SK-N-DZ (cell line): Measurements from ENCODE around the gene SPHK1. TPM values are rescaled to one million over a fixed set of nuclear protein-coding genes. Genes with fewer than 3 reads are reported as not detected.
"Not testable (repeated sequence)": the region's sequence is repeated elsewhere in the genome, so short reads cannot be mapped to it uniquely, and the experiment has no call there.

Experiments used
- DNase-seq: peaks from one replicate; pipeline ENCODE4 v3.0.0-alpha.2; 2015; ENCODE audit warnings: low spot score
- polyA plus RNA-seq, 2 experiments: library from polyadenylated mRNA; depleted of rRNA; stranded (reverse); fragments of >200 nt; gene quantifications; 2 replicates each; pipeline ENCODE4 v1.2.3, GENCODE V29; 2014

Gene SPHK1
- polyA plus RNA-seq (2014; cell fraction: cytosol; rRNA removed): 3.7 and 6.7 TPM in 2 replicates
- 7.1 and 8.8 TPM in 2 replicates for polyA plus RNA-seq (2014; cell fraction: nucleus; rRNA removed)

GRCh38 chr17:76384222-76384986, at the start of gene SPHK1:
TSS of gene SPHK1 (plus strand) at chr17:76384609. CDS start at chr17:76385645, 1,036 bp downstream.
- no peak for DNase-seq

GRCh38 chr17:76335716-76336381, 48.6 kb upstream of the SPHK1 start:
- no peak for DNase-seq

GRCh38 chr17:76336756-76337412, 47.5 kb upstream of the SPHK1 start:
- no peak for DNase-seq

- no peak for DNase-seq
Measured at GRCh38 chr17:76337413-76337777, 47.0 kb upstream of the SPHK1 start.

GRCh38 chr17:76341301-76341700, 43.1 kb upstream of the SPHK1 start:
- DNase-seq: no peak

- no peak for DNase-seq
Measured at GRCh38 chr17:76343106-76343505, 41.3 kb upstream of the SPHK1 start.

- no peak for DNase-seq
Measured at GRCh38 chr17:76345377-76345974, 38.9 kb upstream of the SPHK1 start.

GRCh38 chr17:76346936-76347335, 37.5 kb upstream of the SPHK1 start:
- not testable (repeated sequence) for DNase-seq

GRCh38 chr17:76350463-76350862, 33.9 kb upstream of the SPHK1 start:
- no peak for DNase-seq

- no peak for DNase-seq
Measured at GRCh38 chr17:76351526-76352071, 32.8 kb upstream of the SPHK1 start.

- no peak for DNase-seq
Measured at GRCh38 chr17:76353004-76353598, 31.3 kb upstream of the SPHK1 start.

- peak; percentile 94 for DNase-seq
Measured at GRCh38 chr17:76353599-76354316, 30.7 kb upstream of the SPHK1 start, which contains the start of gene PRPSAP1. TSS of gene PRPSAP1 (minus strand) at chr17:76353916. CDS start at chr17:76353703, 213 bp downstream.

- no peak for DNase-seq
Measured at GRCh38 chr17:76354317-76354729, 30.1 kb upstream of the SPHK1 start.

GRCh38 chr17:76354747-76355310, 29.6 kb upstream of the SPHK1 start:
- DNase-seq: peak; percentile 46

- no peak for DNase-seq
Measured at GRCh38 chr17:76356803-76357456, 27.5 kb upstream of the SPHK1 start.

- DNase-seq: no peak
Measured at GRCh38 chr17:76357597-76358158, 26.7 kb upstream of the SPHK1 start.

- DNase-seq: no peak
Measured at GRCh38 chr17:76359375-76359774, 25.0 kb upstream of the SPHK1 start.

- not testable (repeated sequence) for DNase-seq
Measured at GRCh38 chr17:76359776-76360175, 24.6 kb upstream of the SPHK1 start.

GRCh38 chr17:76360461-76360860, 23.9 kb upstream of the SPHK1 start:
- no peak for DNase-seq
